Esophagus mucosa (tissue), 1 donor: ENCODE measurements around the gene RAI2. TPM values are rescaled to one million over a fixed set of nuclear protein-coding genes. Genes with fewer than 3 reads are reported as not detected.

Experiments used
- ATAC-seq: fragments of 200-7000 bp; cut with Tn5 transposase; one replicate; pipeline ENCODE4 v1.9.1; 2020
- total RNA-seq: library from RNA; stranded (reverse); gene quantifications from one replicate; pipeline ENCODE4 v1.2.4, GENCODE V29; 2023
- donor health status: DM: yes; HTN: yes; CAD: no.

The RAI2 gene
- total RNA-seq, 1 donor from 2014 or later = 1.1 TPM

- no peak for ATAC-seq
Observed at GRCh38 chrX:17778997-17779396, 82.1 kb downstream of the RAI2 start.

- no peak for ATAC-seq
Observed at GRCh38 chrX:17774053-17774452, 87.0 kb downstream of the RAI2 start.

GRCh38 chrX:17773221-17773876 is 87.7 kb downstream of the RAI2 start:
- ATAC-seq = no peak

GRCh38 chrX:17769701-17770269 is 91.3 kb downstream of the RAI2 start:
- no peak for ATAC-seq

- no peak for ATAC-seq
Observed at GRCh38 chrX:17768997-17769396, 92.1 kb downstream of the RAI2 start.

GRCh38 chrX:17767734-17768133 is 93.4 kb downstream of the RAI2 start:
- no peak for ATAC-seq

GRCh38 chrX:17759990-17760389 is 101.1 kb downstream of the RAI2 start:
- no peak for ATAC-seq

- no peak for ATAC-seq
Observed at GRCh38 chrX:17758382-17758781, 102.7 kb downstream of the RAI2 start.

GRCh38 chrX:17750436-17750835 is 110.7 kb downstream of the RAI2 start:
- no peak for ATAC-seq

Other genes starting within 250 kb of the RAI2 start
- gene SCML1, start 123.8 kb downstream of the RAI2 start, total RNA-seq = 4.8 TPM